A673 (cell line): ENCODE results near the gene MEF2B. TPM values are rescaled to one million over a fixed set of nuclear protein-coding genes. Genes with fewer than 3 reads are reported as not detected.

Experiments
- BruUV-seq: library from RNA; stranded (reverse); fragments of 400-500 nt; replicated peaks from 2 replicates; lab custom pipeline; 2021; lab: Mats Ljungman, UMichigan
- CTCF ChIA-PET: fragments of 300-600 bp; sonication (Branson Sonifier 250); formaldehyde crosslinking; loops from one replicate; lab custom pipeline; 2022; ENCODE audit warnings: antibody characterized with exemption; lab: Charles Lee
- POLR2A ChIA-PET: fragments of 300-600 bp; sonication (Branson Sonifier 250); formaldehyde crosslinking; loops from one replicate; lab custom pipeline; 2022; ENCODE audit warnings: antibody characterized with exemption; ENCODE audit not compliant: low non-redundant PET; lab: Charles Lee
- DNase-seq: peaks from one replicate; pipeline ENCODE4 v3.0.0-alpha.2; 2015; ENCODE audit warnings: low spot score
- H3K27ac ChIP-seq: fragments of 200-600 bp; sonication (generic); 2 replicates; pipeline ENCODE4 v1.5.1; 2016; ENCODE audit warnings: mixed run types, low read depth, mild to moderate bottlenecking, mixed read lengths, antibody characterized with exemption, low read length; ENCODE audit not compliant: poor library complexity, severe bottlenecking
- H3K27me3 ChIP-seq: fragments of 200-600 bp; sonication (generic); replicated peaks from 2 replicates; pipeline ENCODE4 v1.6.1; 2017; ENCODE audit warnings: mixed run types, low read depth, mild to moderate bottlenecking, mixed read lengths, antibody characterized with exemption, low read length; ENCODE audit not compliant: insufficient read depth, poor library complexity
- H3K36me3 ChIP-seq: fragments of 200-600 bp; sonication (generic); 2 replicates; pipeline ENCODE4 v1.6.1; 2016; ENCODE audit warnings: mixed run types, mild to moderate bottlenecking, mixed read lengths, antibody characterized with exemption, low read length; ENCODE audit not compliant: insufficient read depth, poor library complexity, severe bottlenecking
- H3K4me1 ChIP-seq: fragments of 200-600 bp; sonication (generic); 2 replicates; pipeline ENCODE4 v1.6.1; 2017; ENCODE audit warnings: mixed run types, mild to moderate bottlenecking, mixed read lengths, antibody characterized with exemption, low read length; ENCODE audit not compliant: insufficient read depth, poor library complexity, severe bottlenecking
- H3K4me3 ChIP-seq: fragments of 200-600 bp; sonication (generic); 2 replicates; pipeline ENCODE4 v1.5.1; 2016; ENCODE audit warnings: low read depth, mixed run types, mild to moderate bottlenecking, mixed read lengths, low read length; ENCODE audit not compliant: poor library complexity, severe bottlenecking
- H3K9me3 ChIP-seq: fragments of 200-600 bp; sonication (generic); 2 replicates; pipeline ENCODE4 v1.6.1; 2016; ENCODE audit warnings: mixed run types, low read depth, mild to moderate bottlenecking, mixed read lengths, antibody characterized with exemption, low read length; ENCODE audit not compliant: poor library complexity, severe bottlenecking
- CTCF ChIP-seq: fragments of 300-800, 200-600 bp; sonication (generic); conservative IDR thresholded peaks from 2 replicates; pipeline ENCODE4 v1.5.1; 2017; ENCODE audit warnings: low read depth, mild to moderate bottlenecking, antibody characterized with exemption, low read length, moderate library complexity, mixed read lengths
- EZH2 ChIP-seq: fragments of 200-600 bp; sonication (generic); IDR thresholded peaks from 2 replicates; pipeline ENCODE4 v1.6.1; 2017; ENCODE audit warnings: borderline replicate concordance, low read depth, mild to moderate bottlenecking, mixed read lengths, antibody characterized with exemption, low read length; ENCODE audit not compliant: poor library complexity, severe bottlenecking
- intact Hi-C: fragments of 100-400 bp; cut with micrococcal nuclease; formaldehyde crosslinking; loops from one replicate; pipeline ENCODE4 v1.10.0; 2022; ENCODE audit not compliant: unreplicated experiment
- total RNA-seq: library from RNA; stranded (reverse); gene quantifications from 2 replicates; pipeline ENCODE4 v1.2.3, GENCODE V29; 2021

Gene MEF2B
- total RNA-seq, 1 experiment from 2014 or later: 2.9 TPM

GRCh38 chr19:19111136-19111835 lies 58.8 kb downstream of the MEF2B start:
- no TSS peak for BruUV-seq
- CTCF ChIA-PET: no interaction called here
- H3K9me3 ChIP-seq: no peaks in the 10 kb centered on the region

GRCh38 chr19:19110410-19111135 lies 59.5 kb downstream of the MEF2B start:
- ChIA-PET POLR2A (no interaction called here), CTCF (no interaction called here)
- Histone ChIP-seq H3K27ac (no peak overlapping the region), H3K9me3 (no peaks in the 10 kb centered on the region), H3K4me1 (peaks cover 7% of the 10 kb centered on the region), H3K36me3 (no peaks in the 10 kb centered on the region), H3K27me3 (no peaks in the 10 kb centered on the region), H3K4me3 (no peak overlapping the region)
- TF ChIP-seq EZH2 (no peak), CTCF (peak; percentile 65)
- intact Hi-C loops: loop anchor here (5.0 kb wide), 1 partner anchor 58 kb away; no protein-coding TSS in a partner anchor
- BruUV-seq: no TSS peak
- peak; percentile 45 for DNase-seq

More at GRCh38 chr19:19111136-19111835, 58.8 kb downstream of the MEF2B start:
- no peak for DNase-seq
- TF ChIP-seq CTCF: no peak
- no peak for TF ChIP-seq EZH2
- Histone ChIP-seq H3K27ac (no peak overlapping the region), H3K36me3 (no peaks in the 10 kb centered on the region), H3K4me1 (peaks cover under 1% of the 10 kb centered on the region), H3K4me3 (no peak overlapping the region), H3K27me3 (no peaks in the 10 kb centered on the region)
- POLR2A ChIA-PET: no interaction called here
- intact Hi-C loops: loop anchor here (5.0 kb wide), 1 partner anchor 59 kb away; no protein-coding TSS in a partner anchor

GRCh38 chr19:19109601-19110000 lies 60.5 kb downstream of the MEF2B start:
- no TSS peak for BruUV-seq
- Histone ChIP-seq H3K36me3 (no peaks in the 10 kb centered on the region), H3K4me3 (no peak overlapping the region), H3K27me3 (no peaks in the 10 kb centered on the region), H3K27ac (no peak overlapping the region), H3K9me3 (no peaks in the 10 kb centered on the region), H3K4me1 (peaks cover 12% of the 10 kb centered on the region)
- ChIA-PET POLR2A (no interaction called here), CTCF (no interaction called here)
- intact Hi-C loops: no loop called here
- TF ChIP-seq CTCF (no peak), EZH2 (no peak)
- DNase-seq: no peak
